GM12891 (cell line): ENCODE results near the gene DYSF.

Source experiments
- DNase-seq: peaks from one replicate; pipeline ENCODE4 v3.0.0; 2011; ENCODE audit warnings: low spot score; ENCODE audit not compliant: insufficient read length
- FAIRE-seq: peaks from 2 replicates; lab custom pipeline; 2011; peaks lifted over from hg19 to GRCh38; lab: Jason Lieb, UNC
- PAX5 ChIP-seq: IDR thresholded peaks from 2 replicates; pipeline ENCODE4 v1.6.1; 2011; ENCODE audit warnings: low read length, moderate library complexity, mild to moderate bottlenecking; ENCODE audit not compliant: insufficient read depth, severe bottlenecking
- POLR2A ChIP-seq: IDR thresholded peaks from 2 replicates; pipeline ENCODE4 v1.6.1; 2011; ENCODE audit warnings: low read depth, low read length, control low read depth
- POLR2AphosphoS5 ChIP-seq: IDR thresholded peaks from 2 replicates; pipeline ENCODE4 v1.6.1; 2011; ENCODE audit warnings: low read depth, low read length, control low read depth
- POU2F2 ChIP-seq: IDR thresholded peaks from 2 replicates; pipeline ENCODE4 v1.6.1; 2011; ENCODE audit warnings: low read depth, mild to moderate bottlenecking, control low read depth, low read length, moderate library complexity
- SPI1 ChIP-seq: IDR thresholded peaks from 2 replicates; pipeline ENCODE4 v1.6.1; 2011; ENCODE audit warnings: low read depth, low read length, control low read depth
- TAF1 ChIP-seq: IDR thresholded peaks from 2 replicates; pipeline ENCODE4 v1.6.1; 2011; ENCODE audit warnings: low read depth, low read length, control low read depth

The DYSF gene

DNA sequence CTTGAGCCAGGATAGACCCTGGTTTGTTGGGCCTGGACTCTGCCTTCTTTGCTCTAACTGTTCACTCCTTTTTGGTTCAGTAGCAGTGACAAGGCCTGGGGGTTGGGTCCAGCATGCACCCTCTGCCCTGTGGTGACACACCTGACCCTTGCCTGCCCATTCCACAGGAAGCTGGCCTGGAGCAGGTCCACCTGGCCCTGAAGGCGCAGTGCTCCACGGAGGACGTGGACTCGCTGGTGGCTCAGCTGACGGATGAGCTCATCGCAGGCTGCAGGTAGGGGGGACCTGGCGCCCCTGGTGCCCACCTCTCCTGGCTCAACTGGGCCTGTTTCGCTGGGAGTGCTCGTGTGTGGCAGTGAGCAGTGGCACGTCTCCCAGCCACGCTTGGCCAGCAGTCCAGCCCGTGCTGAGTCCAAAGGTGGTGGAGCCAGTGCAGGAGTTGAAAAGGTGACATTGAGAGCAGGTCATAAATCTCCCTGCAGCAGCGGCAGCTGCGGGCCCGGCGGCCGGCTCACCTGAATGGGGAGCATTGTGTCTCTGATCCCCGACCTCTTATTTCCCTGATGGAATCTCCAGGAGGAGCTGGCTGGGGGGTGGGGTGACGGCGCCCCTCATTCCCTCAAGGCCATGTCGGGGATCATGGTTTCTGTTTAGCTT lies 102.6 kb downstream of the DYSF start:
- TF ChIP-seq PAX5, result no peak
- no peak for TF ChIP-seq POU2F2
- TF ChIP-seq POLR2AphosphoS5, result no peak
- TF ChIP-seq POLR2A, result no peak
- TF ChIP-seq TAF1, result no peak
- no peak for TF ChIP-seq SPI1
- FAIRE-seq, result no peak
- DNase-seq, result no peak

DNA sequence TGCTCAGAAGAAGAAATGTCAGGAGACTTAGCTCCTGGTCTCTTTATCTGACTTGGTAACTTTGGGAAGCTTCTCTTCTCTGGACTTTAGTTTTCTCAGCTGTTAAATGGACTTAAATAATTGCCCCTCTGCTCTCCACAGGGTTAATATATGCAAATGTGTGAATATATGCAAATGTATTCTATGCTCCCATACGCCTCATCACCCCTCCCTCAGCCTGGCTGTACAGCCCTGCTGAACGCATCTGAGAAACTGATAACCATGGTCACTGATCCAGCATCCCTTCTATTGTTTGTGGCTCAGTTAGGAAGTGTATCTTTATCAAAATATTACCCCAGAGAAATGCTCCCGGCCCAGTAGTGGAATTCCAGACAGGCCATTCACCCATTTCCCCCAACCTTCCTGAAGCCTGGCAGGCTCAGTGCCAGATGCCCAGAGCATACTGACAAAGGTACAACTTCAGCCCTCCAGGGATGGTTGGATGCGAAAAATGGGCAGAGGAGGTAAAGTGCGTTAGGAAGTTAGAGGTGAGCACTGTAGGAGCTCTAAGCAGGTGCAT lies 103.4 kb downstream of the DYSF start:
- DNase-seq (no peak), FAIRE-seq (no peak)
- no peak for TF ChIP-seq POLR2A
- TF ChIP-seq SPI1, result no peak
- no peak for TF ChIP-seq POU2F2
- TF ChIP-seq TAF1, result no peak
- TF ChIP-seq PAX5, result no peak
- no peak for TF ChIP-seq POLR2AphosphoS5

GRCh38 chr2:71557321-71557720 lies 104.0 kb downstream of the DYSF start:
- FAIRE-seq, result no peak
- DNase-seq, result no peak
- no peak for TF ChIP-seq SPI1
- TF ChIP-seq POLR2A, result no peak
- TF ChIP-seq TAF1, result no peak
- TF ChIP-seq POLR2AphosphoS5, result no peak
- TF ChIP-seq POU2F2, result no peak
- TF ChIP-seq PAX5, result no peak

GRCh38 chr2:71558300-71559051 lies 105.1 kb downstream of the DYSF start:
- TF ChIP-seq POLR2A, result no peak
- no peak for TF ChIP-seq POLR2AphosphoS5
- no peak for TF ChIP-seq PAX5
- no peak for TF ChIP-seq POU2F2
- no peak for TF ChIP-seq TAF1
- no peak for TF ChIP-seq SPI1
- DNase-seq (no peak), FAIRE-seq (no peak)

DNA sequence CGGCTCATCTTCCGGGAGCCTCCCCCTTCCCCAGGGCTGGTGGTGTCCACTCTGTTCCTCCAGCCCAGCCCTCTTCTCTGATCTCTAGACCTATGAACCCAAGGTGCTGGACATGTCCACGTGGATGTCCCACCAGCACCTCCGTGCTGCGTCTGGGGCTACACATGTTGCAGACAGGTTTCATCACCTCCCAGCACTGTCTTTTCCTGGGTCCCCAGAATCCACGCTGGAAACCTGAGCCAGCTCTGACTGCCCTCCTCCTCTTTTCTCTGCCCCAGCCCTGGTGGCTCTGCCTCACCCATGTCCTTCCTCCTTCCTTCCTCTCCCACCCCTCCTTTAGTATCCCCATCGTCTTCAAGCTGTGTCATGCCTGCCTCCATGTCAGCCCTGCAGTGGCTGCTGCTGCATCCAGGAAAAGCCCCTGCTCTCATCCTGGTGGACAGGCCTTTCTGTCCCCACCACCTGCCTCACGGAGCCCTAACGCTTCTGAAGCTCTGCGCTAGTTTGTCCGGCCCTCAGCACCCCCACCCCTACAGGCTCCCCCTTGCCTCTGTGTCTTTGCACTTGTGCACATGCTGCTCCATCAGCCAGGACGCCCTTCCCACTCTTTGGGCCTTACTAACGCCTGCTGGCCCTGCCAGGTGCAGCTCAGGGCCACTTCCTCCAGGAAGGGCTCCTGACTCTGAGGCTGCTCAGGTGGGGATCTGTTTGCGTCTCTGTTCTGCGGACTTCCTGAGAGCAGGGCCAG lies 105.9 kb downstream of the DYSF start:
- DNase-seq (no peak), FAIRE-seq (no peak)
- TF ChIP-seq POU2F2 (no peak), POLR2AphosphoS5 (no peak), SPI1 (no peak), TAF1 (no peak), POLR2A (no peak), PAX5 (no peak)

GRCh38 chr2:71559828-71560637 lies 106.7 kb downstream of the DYSF start:
- DNase-seq (no peak), FAIRE-seq (no peak)
- no peak for TF ChIP-seq POLR2AphosphoS5
- TF ChIP-seq PAX5, result no peak
- TF ChIP-seq TAF1, result no peak

- TF ChIP-seq PAX5 (no peak), POLR2A (no peak), POLR2AphosphoS5 (no peak), POU2F2 (no peak), SPI1 (no peak), TAF1 (no peak)
- DNase-seq (no peak), FAIRE-seq (no peak)
These were observed 107.3 kb downstream of the DYSF start for GRCh38 chr2:71560638-71561011.

- FAIRE-seq, result no peak
- no peak for DNase-seq
- TF ChIP-seq POU2F2 (no peak), SPI1 (no peak), TAF1 (no peak), POLR2A (no peak), POLR2AphosphoS5 (no peak), PAX5 (no peak)
These were observed 108.3 kb downstream of the DYSF start for GRCh38 chr2:71561441-71562267.
